ENCODE results near the gene KLF7. TPM values are rescaled to one million over a fixed set of nuclear protein-coding genes. Genes with fewer than 3 reads are reported as not detected.

The KLF7 gene
- total RNA-seq, 2 experiments from 2014 or later = not detected

DNA sequence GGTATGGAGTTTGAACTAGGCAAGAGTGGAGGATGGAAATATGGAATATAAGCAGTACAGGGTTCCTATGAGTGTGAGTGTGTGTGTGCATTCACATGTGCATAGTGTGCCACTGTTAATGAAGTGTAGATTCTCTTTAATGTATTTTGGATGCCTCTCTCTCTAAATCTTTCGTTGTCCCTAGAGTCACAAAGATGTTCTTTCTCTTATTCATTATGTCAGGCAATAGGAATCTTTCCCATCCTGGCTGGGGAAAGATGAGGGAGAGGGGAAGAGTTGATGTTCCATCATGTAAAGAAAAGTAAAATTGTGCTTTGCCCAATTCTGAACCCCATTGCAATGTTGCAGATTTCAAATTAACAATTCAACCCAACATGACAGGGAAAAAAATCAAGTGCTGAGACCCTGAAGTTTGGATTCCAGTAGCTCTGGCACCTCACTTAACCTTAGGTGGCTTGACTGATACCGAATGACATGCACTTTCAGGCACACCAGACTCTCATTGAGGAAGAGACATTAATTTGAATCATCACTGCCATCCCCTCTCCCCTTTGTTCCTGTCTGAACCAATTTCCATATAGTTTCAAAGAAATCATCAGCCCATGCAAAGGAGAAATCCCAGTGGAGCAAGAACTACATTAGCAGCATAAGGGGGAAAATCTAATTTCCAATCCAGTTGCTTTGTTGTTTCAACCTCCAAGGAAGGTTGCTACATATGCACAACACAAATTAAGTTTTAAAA is 28.0 kb downstream of the KLF7 start:
- DNase-seq (ENCODE audit: low spot score) = no peak
- Histone ChIP-seq H2AFZ (ENCODE audit: low read length) (no peak overlapping the region), H3K79me2 (ENCODE audit: insufficient read depth, low read depth, low read length) (no peaks in the 10 kb centered on the region), H3K27ac (ENCODE audit: low read depth, low read length, poor library complexity, severe bottlenecking) (no peak overlapping the region), H3K9me3 (ENCODE audit: low read length) (no peaks in the 10 kb centered on the region), H3K4me1 (ENCODE audit: insufficient read depth, low read length, poor library complexity, severe bottlenecking) (no peaks in the 10 kb centered on the region), H4K20me1 (ENCODE audit: insufficient read depth, low read length) (no peaks in the 10 kb centered on the region), H3K9me2 (ENCODE audit: insufficient read depth, low read length) (no peaks in the 10 kb centered on the region), H3K4me3 (ENCODE audit: low read depth, low read length, poor library complexity, severe bottlenecking) (no peak overlapping the region), H3K4me2 (ENCODE audit: low read length) (no peak overlapping the region), H3K36me3 (ENCODE audit: insufficient read depth, low read length) (no peaks in the 10 kb centered on the region)
- TF ChIP-seq, protein P1, sequence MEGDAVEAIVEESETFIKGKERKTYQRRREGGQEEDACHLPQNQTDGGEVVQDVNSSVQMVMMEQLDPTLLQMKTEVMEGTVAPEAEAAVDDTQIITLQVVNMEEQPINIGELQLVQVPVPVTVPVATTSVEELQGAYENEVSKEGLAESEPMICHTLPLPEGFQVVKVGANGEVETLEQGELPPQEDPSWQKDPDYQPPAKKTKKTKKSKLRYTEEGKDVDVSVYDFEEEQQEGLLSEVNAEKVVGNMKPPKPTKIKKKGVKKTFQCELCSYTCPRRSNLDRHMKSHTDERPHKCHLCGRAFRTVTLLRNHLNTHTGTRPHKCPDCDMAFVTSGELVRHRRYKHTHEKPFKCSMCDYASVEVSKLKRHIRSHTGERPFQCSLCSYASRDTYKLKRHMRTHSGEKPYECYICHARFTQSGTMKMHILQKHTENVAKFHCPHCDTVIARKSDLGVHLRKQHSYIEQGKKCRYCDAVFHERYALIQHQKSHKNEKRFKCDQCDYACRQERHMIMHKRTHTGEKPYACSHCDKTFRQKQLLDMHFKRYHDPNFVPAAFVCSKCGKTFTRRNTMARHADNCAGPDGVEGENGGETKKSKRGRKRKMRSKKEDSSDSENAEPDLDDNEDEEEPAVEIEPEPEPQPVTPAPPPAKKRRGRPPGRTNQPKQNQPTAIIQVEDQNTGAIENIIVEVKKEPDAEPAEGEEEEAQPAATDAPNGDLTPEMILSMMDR (conservative IDR thresholded peaks at IDR 0.05; ENCODE audit: low read length) = no peak
- TF ChIP-seq EZH2phosphoT487 (IDR thresholded peaks at IDR 0.05; ENCODE audit: borderline replicate concordance, low read depth, low read length) = no peak
- intact Hi-C loops (cut with micrococcal nuclease; ENCODE audit: unreplicated experiment) = no loop called here
- no TSS peak for BruUV-seq (replicated peaks)
- ChIA-PET CTCF (ENCODE audit: unreplicated experiment) (no interaction called here), POLR2A (no interaction called here)

DNA sequence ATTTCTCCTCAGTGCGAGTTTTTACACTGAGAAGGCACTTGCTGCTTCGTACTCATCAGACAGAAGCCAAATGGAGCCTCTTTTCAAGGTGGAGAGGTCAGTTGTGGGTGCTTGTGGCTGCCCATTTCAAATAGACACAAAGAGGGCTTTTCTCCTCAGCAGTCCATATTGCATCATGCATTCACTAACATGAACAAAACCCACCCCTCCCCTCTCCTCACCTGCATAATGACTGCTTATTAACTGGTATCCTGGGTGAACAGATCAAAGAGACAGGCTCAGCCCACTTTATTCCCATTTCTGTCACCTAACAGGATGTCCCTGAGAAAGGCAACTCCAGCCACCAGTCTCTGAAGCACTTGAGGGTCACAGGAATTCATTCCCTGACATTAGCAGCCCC is 28.9 kb downstream of the KLF7 start:
- Histone ChIP-seq H3K36me3 (ENCODE audit: insufficient read depth, low read length) (no peaks in the 10 kb centered on the region), H2AFZ (ENCODE audit: low read length) (no peak overlapping the region), H4K20me1 (ENCODE audit: insufficient read depth, low read length) (no peaks in the 10 kb centered on the region), H3K79me2 (ENCODE audit: insufficient read depth, low read depth, low read length) (no peaks in the 10 kb centered on the region), H3K4me3 (ENCODE audit: low read depth, low read length, poor library complexity, severe bottlenecking) (no peak overlapping the region), H3K27ac (ENCODE audit: low read depth, low read length, poor library complexity, severe bottlenecking) (no peak overlapping the region), H3K4me1 (ENCODE audit: insufficient read depth, low read length, poor library complexity, severe bottlenecking) (no peaks in the 10 kb centered on the region), H3K9me2 (ENCODE audit: insufficient read depth, low read length) (no peaks in the 10 kb centered on the region), H3K9me3 (ENCODE audit: low read length) (no peaks in the 10 kb centered on the region), H3K4me2 (ENCODE audit: low read length) (no peak overlapping the region)
- CTCF ChIA-PET (ENCODE audit: unreplicated experiment) = no interaction called here
- BruUV-seq (replicated peaks) = no TSS peak
- intact Hi-C loops (cut with micrococcal nuclease; ENCODE audit: unreplicated experiment) = no loop called here
- TF ChIP-seq, protein P1 (conservative IDR thresholded peaks at IDR 0.05; ENCODE audit: low read length) = no peak
- POLR2A ChIA-PET = no interaction called here
- DNase-seq (ENCODE audit: low spot score) = no peak

DNA sequence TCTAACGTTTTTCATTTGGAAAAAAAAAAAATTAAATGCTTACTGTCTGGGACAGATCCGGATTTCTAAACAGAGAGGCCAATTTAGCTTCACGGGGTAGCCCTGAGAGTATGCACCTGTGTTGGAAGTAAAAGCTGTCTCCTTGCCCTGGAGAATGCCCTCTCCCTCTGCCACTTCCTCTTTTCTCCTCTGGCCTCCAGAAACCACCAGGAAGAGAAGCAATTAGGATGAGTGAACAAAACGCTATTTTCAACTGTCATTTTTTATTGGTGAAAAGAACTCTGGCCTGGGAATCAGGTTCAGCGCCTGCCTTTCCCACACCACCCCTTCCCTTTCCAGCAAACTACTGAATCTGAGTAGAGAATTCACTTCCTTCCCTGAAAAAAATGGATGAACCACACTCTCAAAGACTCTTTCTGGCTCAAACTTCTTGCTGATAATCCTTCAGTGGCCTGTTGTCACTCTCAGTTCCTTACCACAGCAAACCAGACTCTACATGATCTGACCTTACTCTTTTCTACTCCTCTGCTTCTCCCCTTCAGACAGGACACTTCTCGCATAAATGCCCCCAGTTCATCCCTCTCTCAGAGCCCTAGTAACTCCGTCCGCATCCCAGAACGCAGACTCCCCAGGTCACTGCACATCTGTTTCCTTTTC is 29.8 kb downstream of the KLF7 start:
- no peaks in the 10 kb centered on the region for H4K20me1 ChIP-seq (ENCODE audit: insufficient read depth, low read length)
- H3K9me3 ChIP-seq (ENCODE audit: low read length) = no peaks in the 10 kb centered on the region
- intact Hi-C loops (cut with micrococcal nuclease; ENCODE audit: unreplicated experiment) = no loop called here
- H3K36me3 ChIP-seq (ENCODE audit: insufficient read depth, low read length) = no peaks in the 10 kb centered on the region
- no peaks in the 10 kb centered on the region for H3K9me2 ChIP-seq (ENCODE audit: insufficient read depth, low read length)
- H3K4me3 ChIP-seq (ENCODE audit: low read depth, low read length, poor library complexity, severe bottlenecking) = no peak overlapping the region
- DNase-seq (ENCODE audit: low spot score) = no peak
- no TSS peak for BruUV-seq (replicated peaks)
- TF ChIP-seq EZH2phosphoT487 (IDR thresholded peaks at IDR 0.05; ENCODE audit: borderline replicate concordance, low read depth, low read length) = no peak
- TF ChIP-seq, protein P1 (conservative IDR thresholded peaks at IDR 0.05; ENCODE audit: low read length) = no peak
- no peak overlapping the region for H3K27ac ChIP-seq (ENCODE audit: low read depth, low read length, poor library complexity, severe bottlenecking)
- H3K79me2 ChIP-seq (ENCODE audit: insufficient read depth, low read depth, low read length) = no peaks in the 10 kb centered on the region
- POLR2A ChIA-PET = no interaction called here
- no peak overlapping the region for H3K4me2 ChIP-seq (ENCODE audit: low read length)
- CTCF ChIA-PET (ENCODE audit: unreplicated experiment) = no interaction called here
- no peak overlapping the region for H2AFZ ChIP-seq (ENCODE audit: low read length)
- no peaks in the 10 kb centered on the region for H3K4me1 ChIP-seq (ENCODE audit: insufficient read depth, low read length, poor library complexity, severe bottlenecking)
